AG08395 (cell line): Measurements from ENCODE around the gene TNFRSF1B.
A peak's percentile ranks its signal among the peaks of the same experiment; 100 is the strongest.

Source experiments
- DNase-seq: peaks from one replicate; pipeline ENCODE4 v3.0.0; 2012; ENCODE audit warnings: mixed read lengths, low spot score

The TNFRSF1B gene

DNA sequence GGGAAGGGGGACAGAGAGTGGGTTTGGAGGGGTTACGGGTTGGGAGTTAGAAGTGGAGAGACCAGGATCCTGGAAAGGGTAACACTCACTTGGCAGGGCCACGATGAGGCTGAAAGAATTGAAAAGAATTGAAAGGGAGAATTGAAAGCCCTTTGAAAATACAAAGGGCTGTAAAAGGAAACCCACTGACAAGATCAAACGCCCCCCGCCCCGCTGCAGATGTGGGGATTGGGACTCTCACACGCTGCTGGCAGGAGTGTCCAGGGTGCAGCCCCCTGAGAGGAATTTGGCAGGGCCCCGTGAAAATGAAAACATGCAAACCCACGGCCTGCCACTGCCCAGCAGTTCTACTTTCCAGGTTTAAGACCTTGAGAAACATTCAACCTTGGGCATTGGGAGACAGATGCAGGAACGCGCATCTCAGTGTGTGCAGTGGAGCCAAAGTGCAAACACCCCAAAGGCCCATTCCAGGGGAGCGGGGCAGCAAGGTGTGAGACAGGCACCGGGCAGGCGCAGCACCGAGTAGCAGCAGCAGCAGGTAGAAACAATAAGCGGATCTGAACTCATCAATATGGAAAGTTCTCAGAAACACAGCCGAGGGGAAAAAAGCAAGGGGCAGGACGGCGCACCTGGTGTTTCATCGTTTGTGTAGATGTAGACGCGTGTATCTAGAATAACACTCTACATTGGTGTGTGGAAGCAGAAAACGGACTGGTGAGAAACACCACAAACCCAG lies 8.3 kb upstream of the TNFRSF1B start:
- DNase-seq, result no peak

DNA sequence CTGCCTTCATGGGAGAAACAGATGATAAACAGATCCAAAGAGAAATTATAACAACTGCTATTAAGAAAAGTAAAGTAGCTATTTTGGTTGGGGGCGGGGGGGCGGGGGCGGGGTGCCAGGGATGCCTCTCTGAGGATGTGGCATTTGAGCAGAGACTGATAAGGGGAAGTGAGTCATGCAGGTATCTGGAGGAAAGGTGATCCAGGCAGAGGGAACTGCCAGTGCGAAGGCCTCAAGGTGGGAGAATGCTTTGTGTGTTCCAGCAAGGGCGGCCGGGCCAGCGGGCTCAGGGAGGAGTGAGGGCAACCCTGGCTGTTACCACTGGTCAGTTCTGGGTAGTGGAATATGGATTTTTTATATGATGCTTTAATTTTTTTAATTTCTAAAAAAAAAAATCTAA lies 7.0 kb upstream of the TNFRSF1B start:
- DNase-seq, result no peak

DNA sequence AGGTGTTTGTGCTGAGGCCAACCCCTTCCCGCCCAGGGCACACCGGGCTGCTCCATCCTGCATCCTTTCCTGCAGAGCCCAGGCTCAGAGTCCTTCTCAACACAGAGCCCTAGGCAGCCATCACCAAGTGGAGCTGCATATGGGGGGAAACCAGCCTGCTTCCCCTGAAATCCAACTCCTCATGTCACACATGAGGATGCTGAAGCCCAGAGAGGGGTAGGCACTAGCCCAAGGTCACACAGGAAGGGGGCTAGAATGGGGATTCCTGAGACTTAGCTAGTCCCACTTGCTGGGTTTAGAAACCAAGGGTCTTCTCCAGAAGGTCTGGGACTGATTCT lies 5.5 kb upstream of the TNFRSF1B start:
- DNase-seq, result no peak

DNA sequence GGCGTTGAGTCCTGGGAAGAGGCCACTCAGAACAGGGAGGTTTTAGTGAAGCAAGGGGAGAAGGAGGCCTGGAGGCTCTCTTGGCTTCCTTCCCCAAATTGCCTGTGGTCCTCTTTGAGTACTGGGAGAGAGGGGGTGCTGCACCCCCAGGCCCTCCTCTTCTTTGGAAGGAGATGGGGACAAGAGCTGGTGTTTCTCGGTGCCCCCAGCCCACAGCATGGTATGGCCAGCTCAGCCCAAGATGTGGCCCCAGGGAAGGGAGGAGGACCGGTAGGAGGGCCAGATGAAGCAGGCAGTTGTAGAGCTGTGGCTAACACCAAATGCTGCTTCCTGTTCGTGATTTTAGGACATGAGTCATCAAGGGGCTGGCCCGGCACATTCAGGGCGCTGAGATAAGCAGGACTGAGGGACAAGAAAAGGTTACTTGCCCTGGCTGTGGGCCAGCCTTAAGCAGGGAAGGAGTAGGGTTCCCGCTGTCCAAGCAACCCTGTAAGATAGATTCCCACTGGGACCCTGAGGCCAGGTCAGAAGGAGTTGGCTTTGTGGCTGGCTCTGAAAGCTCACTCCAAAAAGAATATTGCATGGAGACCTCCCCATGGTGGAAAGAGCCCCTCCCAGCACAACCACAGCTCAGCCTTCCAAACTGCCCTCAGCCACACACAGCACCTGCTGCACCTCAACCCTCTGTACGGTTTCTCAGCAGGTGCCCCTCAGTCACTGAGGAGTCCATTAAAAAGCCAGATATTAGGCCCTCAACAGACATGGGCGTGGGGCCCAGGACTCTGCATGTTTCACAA lies 4.9 kb upstream of the TNFRSF1B start:
- peak; percentile 91 for DNase-seq

DNA sequence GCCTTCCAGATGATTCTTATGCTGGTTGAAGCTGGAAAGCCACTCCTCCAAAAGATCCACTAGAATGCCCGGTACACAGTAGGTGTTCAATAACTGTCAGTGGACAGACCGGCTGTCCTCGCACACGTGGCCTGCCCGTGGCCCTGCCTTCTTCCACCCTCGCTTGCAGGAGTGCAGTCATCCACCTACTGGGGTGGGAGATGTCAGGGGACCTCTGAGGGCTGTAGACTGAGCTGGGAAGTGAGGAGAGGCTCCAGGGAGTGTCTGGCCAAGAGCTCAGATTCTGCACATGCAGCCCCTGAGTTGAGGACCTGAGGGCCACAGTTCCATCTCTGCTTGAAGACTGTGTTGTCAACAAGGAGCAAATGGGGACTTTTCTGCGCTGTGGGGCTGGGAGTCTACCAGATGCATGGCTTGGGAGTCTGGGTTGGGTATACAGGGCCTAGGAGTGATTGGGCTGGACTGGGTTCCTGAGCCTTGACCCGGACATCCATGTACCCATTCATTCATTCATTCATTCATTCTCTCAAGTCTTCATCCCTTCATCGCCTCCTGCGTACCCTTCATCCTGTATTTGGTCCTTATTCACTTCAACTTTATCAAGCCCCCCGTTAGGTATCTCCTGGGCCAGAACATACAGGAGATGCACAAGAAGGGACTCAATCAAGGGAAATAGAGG lies 4.2 kb upstream of the TNFRSF1B start:
- no peak for DNase-seq

DNA sequence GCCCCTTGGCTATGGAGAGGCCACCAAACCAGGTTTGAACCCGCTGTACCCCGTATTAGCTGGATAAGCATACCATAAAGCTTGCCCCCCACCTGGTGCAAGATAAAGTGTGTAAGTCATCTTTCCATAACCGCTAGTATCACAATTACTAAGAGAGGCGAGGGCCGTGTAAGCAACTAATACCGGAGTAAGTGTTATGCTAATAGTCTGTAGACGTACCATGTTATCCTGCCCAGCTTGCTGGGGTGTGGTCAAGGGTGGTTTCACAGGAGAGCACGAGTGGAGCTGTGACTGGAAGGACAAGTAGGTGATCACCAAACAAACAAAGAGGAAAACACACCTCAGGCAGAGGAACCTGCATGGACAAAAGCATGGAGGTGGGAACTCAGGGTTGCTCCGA lies 3.6 kb upstream of the TNFRSF1B start:
- DNase-seq, result no peak

DNA sequence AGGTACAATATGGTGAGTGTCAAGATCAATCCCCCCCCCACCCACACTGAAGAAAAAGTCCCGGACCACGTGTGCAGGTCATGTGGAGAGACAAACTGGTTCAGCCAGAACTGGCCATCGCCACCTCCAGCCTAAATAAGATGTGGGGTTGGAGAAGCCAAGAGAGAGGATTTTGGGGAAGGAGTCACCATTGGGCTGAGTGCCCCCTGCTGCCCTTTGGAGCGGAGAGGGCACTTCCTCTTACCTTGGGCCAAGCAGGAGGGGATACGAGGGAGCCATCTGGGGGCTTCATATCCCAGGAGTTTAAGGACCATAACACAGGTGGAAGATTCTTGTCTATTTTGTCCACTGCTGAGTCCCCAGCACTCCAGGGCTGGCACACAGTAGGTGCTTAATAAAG lies 2.6 kb upstream of the TNFRSF1B start:
- DNase-seq, result no peak

DNA sequence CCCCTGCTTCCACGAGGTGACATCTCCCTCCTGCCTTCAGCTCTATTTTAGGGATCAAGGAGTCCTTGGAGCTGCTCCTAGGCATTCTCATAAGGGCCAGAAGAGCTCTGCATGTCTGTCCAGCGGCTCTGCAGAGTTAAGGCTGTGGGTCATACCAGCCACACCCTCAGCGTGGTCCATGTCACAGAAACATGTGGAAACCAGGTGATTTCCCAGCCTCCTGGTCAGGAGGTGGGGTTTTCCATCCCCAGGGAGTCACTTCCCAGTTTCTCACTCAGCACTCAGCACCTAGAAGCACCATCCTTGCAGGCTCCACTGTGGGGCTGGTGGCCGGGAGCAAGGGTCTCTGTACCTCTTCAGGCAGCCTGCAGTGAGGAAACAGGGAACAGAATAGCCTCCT lies 1.4 kb upstream of the TNFRSF1B start:
- DNase-seq, result no peak

DNA sequence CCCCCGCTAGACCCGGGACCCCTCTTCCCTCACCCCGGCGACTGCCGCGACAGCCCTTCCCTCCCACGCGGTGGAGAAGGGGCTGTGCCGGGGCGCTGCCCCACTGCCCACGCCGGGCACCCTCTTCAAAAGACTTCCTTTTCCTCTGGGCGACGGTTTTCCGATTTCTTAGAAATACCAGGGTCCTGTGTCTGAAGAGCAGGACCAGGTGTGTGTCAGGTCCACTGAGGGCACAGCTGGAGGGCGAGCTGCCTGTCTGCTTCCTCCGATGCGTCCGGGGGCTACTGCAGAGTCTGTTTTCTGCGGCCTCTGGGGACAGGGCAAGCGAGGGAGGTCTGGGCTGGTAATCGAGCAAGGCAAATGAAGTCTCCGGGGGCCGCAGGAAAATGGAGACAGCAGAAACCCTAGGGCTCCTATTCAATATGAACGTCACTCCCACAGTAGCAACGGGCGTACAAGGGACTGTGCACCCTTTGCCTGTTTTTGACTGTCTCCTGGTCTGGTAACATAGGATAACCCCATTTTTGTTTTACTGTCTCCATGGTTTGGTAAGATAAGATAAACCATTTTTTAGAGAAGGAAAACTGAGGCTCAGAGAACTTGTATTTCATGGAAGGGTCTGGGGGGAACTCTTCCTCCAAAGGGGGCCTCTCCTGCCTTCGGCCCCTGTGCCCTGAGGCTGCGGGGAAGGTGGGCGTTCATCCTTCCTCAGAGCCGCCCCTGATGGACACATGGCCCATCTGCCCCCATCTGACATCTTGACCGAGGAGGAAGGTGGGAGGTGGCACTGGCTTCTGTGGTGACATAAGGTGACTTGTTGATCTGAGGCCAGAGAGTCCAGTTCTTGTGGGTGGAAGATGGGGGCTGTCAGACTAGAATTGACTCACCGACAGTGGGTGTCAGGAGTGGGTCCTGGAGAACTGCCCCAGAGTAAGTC lies 970 bp downstream of the TNFRSF1B start:
- no peak for DNase-seq

DNA sequence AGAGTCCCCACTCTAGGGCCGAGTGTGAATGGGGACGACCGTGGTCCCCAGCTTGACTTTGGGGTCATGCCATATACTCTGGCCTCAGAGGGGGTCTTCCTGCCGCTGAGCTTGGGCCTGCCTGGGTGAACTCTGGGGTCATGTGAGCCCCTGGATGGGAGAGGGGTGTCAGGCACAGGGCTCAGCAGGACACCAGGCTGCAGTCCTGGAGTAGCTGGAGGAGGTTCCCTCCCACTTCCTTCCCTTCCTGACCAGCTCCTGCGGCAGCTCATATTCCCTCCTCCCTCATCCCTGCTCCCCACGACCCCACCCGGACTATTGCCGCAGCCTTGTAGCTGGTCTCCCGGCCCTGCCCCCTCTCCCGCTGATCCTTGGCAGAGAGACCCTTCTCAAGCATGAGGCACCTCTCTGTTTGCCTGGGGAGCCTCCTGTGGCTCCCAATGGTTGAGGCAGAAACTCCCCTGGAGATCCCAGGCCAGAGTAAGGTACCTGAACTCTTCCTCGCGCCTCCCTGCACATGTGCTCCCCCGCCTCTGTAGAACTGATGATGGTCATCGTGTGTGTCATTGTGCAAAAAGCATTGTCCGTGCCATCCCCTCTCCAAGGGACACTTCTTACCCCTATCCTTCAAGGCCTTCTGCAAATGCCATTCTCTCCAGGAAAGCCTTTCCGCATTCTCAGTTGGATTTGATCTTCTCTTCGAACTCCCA lies 1.8 kb downstream of the TNFRSF1B start:
- no peak for DNase-seq

DNA sequence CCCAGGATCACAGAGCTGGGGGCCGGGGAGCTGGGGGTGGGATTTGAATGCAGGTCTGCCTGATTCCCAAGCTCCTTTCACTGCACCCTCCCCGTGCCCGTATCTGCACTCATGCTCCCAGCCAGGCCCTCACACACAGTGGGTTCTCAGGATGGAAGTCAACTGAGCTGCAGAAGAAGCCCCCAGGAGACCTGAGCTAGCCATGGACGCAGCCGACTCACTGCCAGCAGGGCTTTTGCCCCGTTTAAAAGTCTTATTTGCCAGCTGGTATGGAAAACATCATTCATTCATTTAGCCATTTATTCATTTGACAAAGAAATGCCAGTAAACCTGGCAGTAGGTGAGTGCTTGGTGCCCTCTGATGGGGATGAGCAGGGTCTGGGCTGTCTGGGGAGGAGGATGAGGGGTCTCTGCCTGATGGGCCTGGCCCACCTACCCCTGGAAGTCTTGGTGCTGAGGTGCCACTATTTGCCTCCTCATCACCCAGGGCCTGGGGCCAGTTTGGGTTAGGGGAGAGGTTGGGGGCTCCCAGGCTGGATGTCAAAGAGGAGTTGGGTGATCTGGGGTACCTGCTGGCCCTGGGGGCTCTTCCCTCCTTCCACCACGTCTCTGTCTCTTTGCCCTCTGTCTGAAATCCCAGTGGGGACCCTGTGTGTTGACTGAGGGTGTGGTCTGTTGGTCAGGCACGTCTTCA lies 2.8 kb downstream of the TNFRSF1B start:
- no peak for DNase-seq

DNA sequence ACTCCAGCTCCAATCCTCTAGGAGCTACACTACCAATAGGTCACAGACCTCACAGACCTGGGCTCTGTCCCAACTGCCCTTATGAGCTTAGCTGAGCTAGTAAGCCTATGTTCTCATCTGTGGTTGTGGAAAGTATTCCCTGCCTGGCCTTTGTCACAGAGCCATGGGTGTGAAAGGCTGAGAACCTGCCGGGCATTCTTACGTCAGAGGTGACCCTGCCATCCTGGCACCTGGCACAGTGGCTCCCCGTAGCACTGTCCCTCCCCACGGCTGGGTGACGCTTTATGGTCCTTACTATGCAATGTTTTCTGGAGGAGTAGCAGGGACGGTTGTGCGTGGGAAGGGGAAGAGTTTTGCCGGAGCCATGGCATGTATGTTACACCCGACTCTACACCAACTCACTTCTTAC lies 3.5 kb downstream of the TNFRSF1B start:
- DNase-seq, result peak; percentile 26

DNA sequence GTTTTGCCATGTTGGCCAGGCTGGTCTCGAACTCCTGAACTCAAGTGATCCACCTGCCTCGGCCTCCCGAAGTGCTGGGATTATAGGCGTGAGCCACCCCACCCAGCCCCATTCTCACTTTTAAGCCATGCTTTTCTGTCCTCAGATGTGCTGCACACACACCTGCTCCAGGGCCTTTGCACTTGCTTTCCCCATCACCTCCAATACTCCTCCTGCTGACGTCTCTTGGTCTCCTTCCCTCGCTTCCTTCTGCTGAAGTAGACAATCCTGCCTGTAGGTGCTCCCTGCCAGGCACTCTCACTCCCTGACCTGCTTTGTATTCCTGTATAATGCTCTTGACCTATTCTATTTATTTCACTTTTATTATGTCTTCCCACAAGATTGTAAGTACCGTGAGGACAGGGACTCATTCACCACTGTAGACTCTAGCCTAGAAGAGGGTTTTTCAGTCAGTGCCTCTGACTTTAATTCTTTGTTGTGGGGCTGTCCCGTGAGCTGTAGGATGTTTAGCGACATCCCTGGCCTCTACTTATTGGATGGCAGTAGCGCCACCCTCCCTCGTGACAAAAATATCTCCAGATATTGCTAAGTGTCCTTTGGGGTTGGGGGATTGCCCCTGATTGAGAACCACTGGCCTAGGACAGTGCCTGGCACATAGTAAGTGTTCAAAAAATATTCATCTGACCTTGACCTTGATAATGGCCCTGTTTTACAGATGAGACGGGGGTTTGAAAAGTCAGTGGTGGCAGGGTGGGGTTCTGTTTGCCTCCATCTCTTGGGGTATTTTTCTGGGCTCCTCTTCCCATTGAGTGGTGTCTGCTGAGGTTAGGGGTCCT lies 4.6 kb downstream of the TNFRSF1B start:
- DNase-seq, result no peak

DNA sequence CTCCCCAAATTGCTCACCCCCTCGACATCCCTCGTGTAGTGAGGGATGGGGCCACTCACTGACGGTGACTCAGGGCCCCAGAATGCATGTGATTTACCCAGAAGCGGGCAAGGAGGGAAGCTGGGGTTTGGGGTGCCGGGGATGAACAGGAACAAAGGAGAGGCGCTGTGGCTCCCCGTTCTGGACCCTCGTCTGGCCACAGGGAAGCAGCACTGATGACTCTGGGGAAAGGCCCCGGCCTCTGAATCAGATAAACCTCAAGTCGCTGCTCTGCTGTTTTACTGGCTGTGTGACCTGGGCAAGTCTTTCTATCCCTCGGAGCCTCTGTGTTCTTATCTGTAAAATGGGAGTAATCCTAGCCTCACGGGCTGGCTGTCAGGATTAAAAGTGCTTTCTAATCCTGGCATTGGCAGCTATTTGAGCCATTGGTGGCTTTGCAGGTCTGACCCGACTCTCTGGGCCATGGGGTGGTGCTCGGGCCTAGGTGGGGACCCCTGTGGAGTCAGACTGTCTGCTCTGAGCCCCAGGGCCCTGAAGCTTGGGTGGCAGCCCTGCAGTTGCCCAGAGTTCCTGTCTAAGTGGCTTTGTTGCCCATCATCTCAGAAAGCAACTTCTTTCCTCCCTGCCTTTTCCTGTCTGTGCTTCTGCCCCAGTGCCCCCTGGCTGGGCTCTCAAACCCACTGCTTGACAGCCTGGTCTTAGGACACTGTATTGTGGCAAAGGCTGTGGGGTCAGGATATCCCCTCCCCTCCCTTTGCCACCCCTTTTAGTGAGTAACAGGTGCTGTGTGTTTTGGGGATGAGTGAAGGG lies 5.5 kb downstream of the TNFRSF1B start:
- DNase-seq, result no peak

DNA sequence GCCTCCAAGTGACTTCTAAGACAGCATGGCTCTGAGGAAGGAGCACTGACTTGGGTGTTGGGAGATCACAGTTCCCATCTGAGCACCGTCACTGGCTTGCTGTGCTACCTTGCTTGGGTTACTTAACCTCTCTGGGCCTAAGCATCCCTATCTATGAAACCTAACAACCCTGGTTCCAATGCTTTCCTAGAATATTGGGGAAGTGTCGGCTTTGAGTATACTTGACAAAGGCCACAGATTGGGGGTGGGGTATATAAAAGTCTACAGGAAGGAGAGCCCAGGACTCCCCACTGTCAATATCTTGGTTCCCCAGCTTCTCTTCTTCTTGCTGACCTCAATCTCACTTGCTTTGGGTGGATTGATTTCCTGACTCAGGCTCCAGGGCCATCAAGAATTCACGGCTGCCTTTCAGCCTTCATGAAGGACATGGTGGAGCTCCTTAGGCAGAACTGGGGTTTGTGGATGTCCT lies 6.3 kb downstream of the TNFRSF1B start:
- no peak for DNase-seq

DNA sequence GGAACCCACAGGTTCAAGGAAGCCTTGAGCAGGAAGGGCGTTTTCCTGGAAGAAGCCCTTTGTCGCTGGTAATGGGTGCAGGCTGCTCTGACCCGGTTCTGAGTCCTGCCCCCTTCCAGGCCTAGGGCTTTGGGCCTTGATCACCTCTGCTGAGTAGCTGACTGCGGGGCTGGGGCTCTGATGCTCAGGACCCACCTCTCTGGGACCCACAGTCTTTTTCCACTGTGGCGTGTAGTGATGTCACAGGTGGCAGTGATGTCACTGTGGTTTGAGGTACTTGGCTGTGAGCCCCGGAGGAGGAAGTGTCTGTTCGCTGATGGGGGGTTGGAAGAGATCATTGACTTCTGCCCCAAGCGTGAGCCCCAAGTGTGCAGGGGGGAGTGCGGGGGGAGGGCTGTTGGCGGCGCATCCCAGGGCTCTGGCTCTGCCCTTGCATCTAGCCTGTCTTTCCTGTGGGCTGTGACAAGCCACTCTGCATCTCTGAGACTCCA lies 6.9 kb downstream of the TNFRSF1B start:
- no peak for DNase-seq

DNA sequence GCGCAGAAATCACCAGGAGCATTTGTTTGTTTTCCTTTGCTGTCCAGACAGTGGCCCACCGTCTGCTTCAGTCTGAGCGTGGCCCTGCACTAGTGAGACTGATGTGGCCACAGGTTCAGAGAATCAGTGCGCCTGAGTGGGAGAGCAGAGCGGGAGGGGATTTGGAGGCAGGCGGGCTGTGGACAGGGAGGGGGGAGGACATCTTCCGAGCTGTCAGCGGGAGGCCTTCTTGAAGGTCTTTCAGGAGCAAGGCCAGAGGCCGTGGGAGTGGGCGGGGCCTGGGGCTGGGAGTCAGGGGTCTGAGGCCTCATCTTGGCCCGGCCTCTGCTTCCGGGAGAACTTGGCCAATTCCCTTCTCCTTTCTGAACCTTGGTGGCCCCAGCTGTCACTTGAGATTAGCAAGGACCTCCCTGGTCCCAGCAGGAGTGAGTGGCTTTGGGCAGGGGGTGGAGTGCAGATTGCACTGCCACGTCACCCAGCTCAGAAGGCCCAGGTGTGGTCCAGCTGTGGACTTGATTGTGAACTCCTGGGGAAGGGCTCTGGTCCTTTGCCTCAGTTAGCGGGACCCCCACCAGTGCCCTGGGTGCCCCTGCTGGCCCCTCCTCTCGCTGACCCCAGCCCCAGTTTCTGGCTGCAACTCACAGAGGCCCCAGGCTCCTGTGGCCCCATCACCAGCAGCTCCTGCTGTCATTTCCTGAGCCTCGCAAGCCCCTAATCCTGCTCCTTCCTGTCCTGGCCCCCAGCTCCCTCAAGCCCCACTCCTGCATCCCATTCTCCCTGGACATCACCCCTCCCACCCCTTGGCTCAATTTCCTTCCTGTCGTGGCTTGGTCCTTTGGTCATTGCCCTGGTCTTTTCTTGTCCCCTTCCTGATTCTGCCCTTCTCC lies 8.4 kb downstream of the TNFRSF1B start:
- DNase-seq, result no peak
